ENCODE measurements around the gene CCND1. TPM values are rescaled to one million over a fixed set of nuclear protein-coding genes. Genes with fewer than 3 reads are reported as not detected.

Gene CCND1
- total and polyA plus RNA-seq, 9 of the 15 experiments (the other 6 are each of a cell fraction or from before 2014, with no cell fraction given), result 0.04 to 23.3 (median 3.8) TPM

GRCh38 chr11:69640995-69641581, at the start of gene CCND1 (continued):
- TF ChIP-seq UBTF (IDR thresholded peaks at IDR 0.05; ENCODE audit: borderline replicate concordance in 1 of 2, low read depth in 2 of 2, low read length in 2 of 2), result peak in 1 of 2 experiments; percentile 70; a peak in 1 of 4 replicates
- no peak for TF ChIP-seq CAMTA2 (CRISPR knock-in tag; conservative IDR thresholded peaks at IDR 0.05)
- no peak for TF ChIP-seq RBM17 (IDR thresholded peaks at IDR 0.05; ENCODE audit: borderline replicate concordance, low read depth, low read length)
- no peak for TF ChIP-seq JUNB (CRISPR knock-in tag; conservative IDR thresholded peaks at IDR 0.05)
- TF ChIP-seq HINFP (tag; conservative IDR thresholded peaks at IDR 0.05; ENCODE audit: low read depth), result no peak
- TF ChIP-seq CTBP1 (IDR thresholded peaks at IDR 0.05; ENCODE audit: borderline replicate concordance), result peak; percentile 31; the same call in 1 of the 2 replicates
- TF ChIP-seq PHF8 (IDR thresholded peaks at IDR 0.05; ENCODE audit: borderline replicate concordance, low read length), result peak; percentile 40; the same call in 1 of the 2 replicates
- TF ChIP-seq PHB2 (IDR thresholded peaks at IDR 0.05; ENCODE audit: low read depth), result no peak
- no peak for TF ChIP-seq MTA2 (IDR thresholded peaks at IDR 0.05; ENCODE audit: low read depth)
- no peak for TF ChIP-seq ZZZ3 (IDR thresholded peaks at IDR 0.05)
- TF ChIP-seq MYBL2 (IDR thresholded peaks at IDR 0.05; ENCODE audit: low read depth), result no peak
- no peak for TF ChIP-seq MYBL2 (CRISPR knock-in tag; IDR thresholded peaks at IDR 0.05; ENCODE audit: borderline replicate concordance)
- no peak for TF ChIP-seq TAF15 (IDR thresholded peaks at IDR 0.05; ENCODE audit: low read depth, low read length)
- TF ChIP-seq RB1 (IDR thresholded peaks at IDR 0.05; ENCODE audit: low read depth), result peak; percentile 63
- no peak for TF ChIP-seq HLTF (IDR thresholded peaks at IDR 0.05)
- TF ChIP-seq ZFP30 (CRISPR knock-in tag; IDR thresholded peaks at IDR 0.05; ENCODE audit: borderline replicate concordance), result no peak
- no peak for TF ChIP-seq ZBTB33 (CRISPR knock-in tag; IDR thresholded peaks at IDR 0.05)
- no peak for TF ChIP-seq KDM2B (CRISPR knock-in tag; IDR thresholded peaks at IDR 0.05)
- TF ChIP-seq ZNF75A (CRISPR knock-in tag; IDR thresholded peaks at IDR 0.05), result no peak
- TF ChIP-seq ZNF316 (IDR thresholded peaks at IDR 0.05), result no peak
- TF ChIP-seq TEAD1 (CRISPR knock-in tag; IDR thresholded peaks at IDR 0.05), result no peak; a peak in 1 of 4 replicates
- TF ChIP-seq NONO (IDR thresholded peaks at IDR 0.05; ENCODE audit: low read depth in 2 of 2, low read length in 1 of 2), result no peak; a peak in 1 of 4 replicates
- no peak for TF ChIP-seq NUFIP1 (IDR thresholded peaks at IDR 0.05; ENCODE audit: partially characterized antibody)
- no peak for TF ChIP-seq EP400 (IDR thresholded peaks at IDR 0.05)
- TF ChIP-seq CSDE1 (IDR thresholded peaks at IDR 0.05), result no peak
- no peak for TF ChIP-seq ZSCAN32 (CRISPR knock-in tag; IDR thresholded peaks at IDR 0.05)
